Activated CD4-positive, alpha-beta T cell treated with anti-CD3 and anti-CD28 coated beads, Interleukin-2, amount 50 U/mL, for 16 hours (primary cell): ENCODE results near the gene GAB2.
A peak's percentile ranks its signal among the peaks of the same experiment; 100 is the strongest.
"Not testable (repeated sequence)": the region's sequence is repeated elsewhere in the genome, so short reads cannot be mapped to it uniquely, and the experiment has no call there.

Source experiments
- DNase-seq: peaks from one replicate; pipeline ENCODE4 v3.0.0-alpha.2; 2020

Gene GAB2

GRCh38 chr11:78417175-78417887 is at the start of gene GAB2:
Gene GAB2, minus strand, starts transcription at chr11:78417820. Its CDS starts 100 bp downstream, at chr11:78417720.
- no peak for DNase-seq

GRCh38 chr11:78467370-78467769 is 49.8 kb upstream of the GAB2 start:
- no peak for DNase-seq

- peak; percentile 87 for DNase-seq
Observed at GRCh38 chr11:78465169-78465942, 47.7 kb upstream of the GAB2 start.

GRCh38 chr11:78464787-78465168 is 47.2 kb upstream of the GAB2 start:
- not testable (repeated sequence) for DNase-seq

- DNase-seq = peak; percentile 44
Observed at GRCh38 chr11:78460471-78460870, 42.9 kb upstream of the GAB2 start.

- DNase-seq = no peak
Observed at GRCh38 chr11:78459738-78460137, 42.1 kb upstream of the GAB2 start.

GRCh38 chr11:78457448-78457847 is 39.8 kb upstream of the GAB2 start:
- no peak for DNase-seq

GRCh38 chr11:78453140-78453935 is 35.7 kb upstream of the GAB2 start:
- DNase-seq = no peak

- DNase-seq = no peak
Observed at GRCh38 chr11:78451371-78452150, 33.9 kb upstream of the GAB2 start.

- no peak for DNase-seq
Observed at GRCh38 chr11:78450866-78451265, 33.2 kb upstream of the GAB2 start.

GRCh38 chr11:78449866-78450265 is 32.2 kb upstream of the GAB2 start:
- no peak for DNase-seq

- no peak for DNase-seq
Observed at GRCh38 chr11:78446210-78446609, 28.6 kb upstream of the GAB2 start.

GRCh38 chr11:78444726-78445125 is 27.1 kb upstream of the GAB2 start:
- DNase-seq = no peak

- no peak for DNase-seq
Observed at GRCh38 chr11:78441956-78442355, 24.3 kb upstream of the GAB2 start.

- DNase-seq = no peak
Observed at GRCh38 chr11:78438298-78438975, 20.8 kb upstream of the GAB2 start.

- DNase-seq = no peak
Observed at GRCh38 chr11:78432956-78433355, 15.3 kb upstream of the GAB2 start.

GRCh38 chr11:78432058-78432515 is 14.5 kb upstream of the GAB2 start:
- DNase-seq = no peak

GRCh38 chr11:78429660-78430059 is 12.0 kb upstream of the GAB2 start:
- DNase-seq = no peak

- no peak for DNase-seq
Observed at GRCh38 chr11:78429209-78429608, 11.6 kb upstream of the GAB2 start.

- no peak for DNase-seq
Observed at GRCh38 chr11:78428773-78429172, 11.2 kb upstream of the GAB2 start.

GRCh38 chr11:78428266-78428636 is 10.6 kb upstream of the GAB2 start:
- DNase-seq = no peak

GRCh38 chr11:78427615-78428265 is 10.1 kb upstream of the GAB2 start:
- peak; percentile 73 for DNase-seq
